HG03469 (cell line): ENCODE data around the gene CEP104.
"Not testable (repeated sequence)": the region's sequence is repeated elsewhere in the genome, so short reads cannot be mapped to it uniquely, and the experiment has no call there.

Experiments used
- ATAC-seq: cut with Tn5 transposase; IDR thresholded peaks from one replicate; pipeline ENCODE4 v1.9.1; 2021; ENCODE audit warnings: mild to moderate bottlenecking, moderate library complexity, moderate number of reproducible peaks; ENCODE audit not compliant: unreplicated experiment

Gene CEP104

GRCh38 chr1:3803905-3804626 is 52.9 kb downstream of the CEP104 start:
- no peak for ATAC-seq

GRCh38 chr1:3800795-3801194 is 56.2 kb downstream of the CEP104 start:
- ATAC-seq, result not testable (repeated sequence)

GRCh38 chr1:3799976-3800685 is 56.9 kb downstream of the CEP104 start:
- ATAC-seq, result no peak

DNA sequence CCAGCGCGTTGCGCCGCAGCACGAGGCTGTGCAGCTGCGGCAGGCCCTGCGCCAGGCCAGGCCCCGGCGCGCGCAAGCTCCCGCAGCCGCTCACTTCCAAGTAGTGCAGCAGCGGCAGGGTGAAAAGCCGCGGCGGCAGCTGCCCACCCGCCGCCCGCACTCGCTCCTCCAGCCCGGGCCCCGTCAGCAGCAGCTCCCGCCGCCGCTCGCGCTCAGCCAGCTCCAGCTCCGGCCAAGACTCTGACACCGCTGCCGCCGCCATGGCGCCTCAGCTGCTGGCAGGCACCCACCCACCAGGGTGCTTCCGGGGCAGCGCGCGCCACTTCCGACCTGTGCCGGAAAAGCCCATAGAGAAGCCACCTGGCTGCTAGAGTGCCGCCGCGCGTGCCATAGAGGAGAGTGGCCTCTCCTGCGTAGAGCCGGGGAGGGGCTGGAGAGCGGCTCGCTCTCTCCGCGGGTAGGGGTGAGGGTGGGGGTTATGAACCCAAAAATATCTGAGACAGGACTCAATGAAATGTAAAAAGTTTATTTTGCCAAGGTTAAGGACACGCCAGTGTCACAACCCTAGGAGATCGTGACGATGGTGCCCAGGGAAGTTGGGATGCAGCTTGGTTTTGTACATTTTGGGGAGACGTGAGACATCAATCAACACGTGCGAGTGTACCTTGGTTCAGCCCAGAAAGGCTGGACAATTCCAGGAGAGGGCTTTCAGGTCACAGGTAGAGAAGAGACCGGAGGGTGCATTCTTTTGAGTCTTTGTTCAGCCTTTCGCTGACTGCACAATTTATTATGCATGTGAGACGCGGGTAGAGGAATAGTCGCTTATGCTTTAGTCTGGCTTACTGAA is 60.6 kb downstream of the CEP104 start, which contains the start of gene LRRC47:
LRRC47 (minus strand) TSS at position 284 of the 847 bp plus-strand sequence; CDS start at position 262, 22 bp downstream.
- ATAC-seq, result peak; percentile 93

DNA sequence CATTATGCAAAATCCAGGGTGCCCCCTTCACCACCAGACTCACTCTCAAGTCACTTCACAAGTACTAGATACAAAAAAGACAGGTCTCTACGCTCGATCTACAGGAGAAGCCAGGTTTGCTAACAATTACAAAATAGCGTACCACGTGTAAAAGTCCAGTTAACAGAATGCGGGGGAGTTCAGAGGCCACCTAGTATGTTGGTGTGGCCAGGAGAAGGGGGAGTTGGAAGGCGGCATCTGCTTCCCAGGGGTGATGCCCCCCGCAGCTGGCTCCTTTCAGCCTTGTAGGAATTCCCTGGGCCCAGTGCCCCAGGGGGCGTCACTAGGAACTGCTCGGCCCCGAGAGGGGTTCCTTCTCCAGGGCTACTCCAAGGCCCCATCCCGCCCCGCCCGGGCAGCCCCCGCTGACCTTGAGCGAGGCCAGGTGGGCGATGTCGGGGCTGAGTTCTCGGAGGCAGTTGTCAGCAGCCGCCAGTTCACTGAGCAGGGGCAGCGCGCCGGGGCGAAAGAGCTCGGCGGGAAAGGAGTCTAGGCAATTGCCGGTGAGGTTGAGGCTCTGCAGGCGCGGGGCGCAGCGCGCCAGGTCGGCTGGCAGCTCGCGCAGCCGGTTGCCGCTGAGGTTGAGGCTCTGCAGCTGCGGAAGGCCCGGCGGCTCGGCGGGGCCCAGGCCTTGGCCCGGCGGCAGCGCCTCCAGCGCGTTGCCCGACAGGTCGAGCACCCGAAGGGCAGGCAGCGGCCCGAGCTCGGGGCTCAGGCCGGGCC is 61.4 kb downstream of the CEP104 start:
- no peak for ATAC-seq

DNA sequence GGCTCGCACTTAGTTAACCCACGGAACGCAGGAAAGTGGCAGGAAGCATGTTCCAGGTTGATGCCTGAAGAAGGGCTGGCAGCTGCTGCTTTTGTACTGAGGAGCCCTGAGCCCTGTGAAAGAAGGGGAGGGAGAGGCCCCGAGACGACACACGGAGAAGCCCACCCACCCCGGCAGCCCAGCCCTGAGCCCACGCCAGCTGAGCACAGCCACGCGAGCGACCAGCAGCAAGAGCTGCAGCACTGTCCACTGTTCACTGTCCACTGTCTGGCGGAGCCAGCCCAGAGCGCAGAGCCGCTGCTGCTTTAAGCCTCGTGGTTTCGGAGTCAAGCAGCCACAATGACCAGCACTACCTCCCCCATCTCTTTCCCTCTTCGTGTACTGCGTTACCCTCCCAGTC is 66.1 kb downstream of the CEP104 start:
- no peak for ATAC-seq

DNA sequence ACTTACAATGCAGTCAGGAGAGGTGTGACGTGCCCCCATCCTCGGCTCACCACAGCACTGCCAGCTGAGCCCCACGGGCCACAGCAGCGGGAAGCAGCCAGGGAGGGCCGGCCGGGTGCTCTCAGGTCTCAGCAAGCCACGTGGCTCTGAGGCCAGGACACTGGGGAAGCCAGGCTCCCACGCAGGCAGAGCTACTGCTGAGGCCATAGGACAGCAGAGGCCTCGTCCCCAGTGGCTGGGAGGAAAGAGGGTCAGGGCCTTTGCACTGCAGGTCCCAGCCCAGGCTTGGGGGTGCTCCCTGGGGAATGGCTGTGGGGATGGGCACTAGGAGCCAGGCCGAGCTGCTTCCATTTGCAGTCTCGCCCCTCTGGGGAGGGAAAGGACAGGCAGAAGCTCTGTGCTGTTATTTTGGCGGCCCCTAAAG is 66.5 kb downstream of the CEP104 start:
- ATAC-seq, result no peak

- no peak for ATAC-seq
Measured at GRCh38 chr1:3789421-3790300, 67.3 kb downstream of the CEP104 start.

- ATAC-seq, result no peak
Measured at GRCh38 chr1:3788756-3789420, 68.1 kb downstream of the CEP104 start.

GRCh38 chr1:3787745-3788605 is 69.0 kb downstream of the CEP104 start:
- no peak for ATAC-seq

DNA sequence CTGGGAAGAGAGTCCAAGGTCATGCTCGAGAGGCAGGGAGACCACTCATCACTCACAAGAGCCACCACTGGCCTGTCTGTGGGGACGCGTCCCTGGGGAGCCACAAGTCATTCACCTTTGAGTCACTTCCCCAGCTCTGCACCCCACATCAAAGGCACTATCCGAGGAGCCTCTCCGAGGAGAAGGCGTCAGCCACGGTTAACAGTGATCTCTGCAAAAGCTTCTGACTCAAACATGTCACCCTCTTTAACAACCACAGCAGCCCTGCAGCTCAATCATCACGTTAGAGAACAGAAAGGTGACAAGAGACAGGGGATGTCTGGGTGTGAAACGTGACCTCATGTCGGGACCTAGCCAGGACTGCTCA is 69.7 kb downstream of the CEP104 start:
- no peak for ATAC-seq

DNA sequence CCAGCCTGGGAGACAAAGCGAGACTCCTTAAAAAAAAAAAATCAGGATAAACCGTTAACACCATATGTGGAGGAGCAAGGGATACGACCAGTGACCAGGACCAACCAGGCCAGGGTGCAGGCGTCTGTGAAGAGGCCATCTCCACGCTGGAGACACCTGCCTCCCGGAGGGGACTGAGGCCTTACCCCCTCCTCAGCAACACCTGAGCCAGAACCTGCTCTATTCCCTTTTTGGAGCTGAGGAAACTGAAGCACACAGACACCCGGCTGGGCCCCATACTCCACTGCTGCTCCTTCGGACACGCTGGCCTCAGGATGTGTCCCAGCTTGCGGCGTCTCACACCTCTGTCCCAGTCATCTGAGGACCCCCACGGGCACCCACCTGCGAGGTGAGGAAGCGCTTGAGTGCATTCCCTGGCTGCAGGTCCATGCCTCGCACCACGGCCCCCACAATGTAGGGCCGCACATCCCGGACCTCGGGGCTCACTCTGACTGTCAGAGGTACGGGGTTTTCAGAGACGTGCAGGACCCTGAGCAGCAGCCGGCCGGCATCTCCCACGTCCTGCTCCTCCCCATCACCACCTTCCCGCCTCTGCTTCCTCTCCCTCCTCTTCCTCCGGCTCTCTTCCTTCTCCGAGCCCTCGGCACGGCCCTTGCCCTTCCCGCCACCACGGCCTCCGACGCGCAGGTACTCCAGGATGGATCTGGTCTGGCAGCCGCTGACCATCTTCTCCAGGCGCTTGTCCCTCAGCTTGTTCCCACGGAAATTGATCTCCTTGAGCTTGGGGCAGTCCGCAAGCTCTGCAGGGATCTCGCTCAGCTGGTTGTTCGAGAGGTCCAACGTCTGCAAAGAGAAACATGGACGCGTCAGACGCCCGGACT is 70.3 kb downstream of the CEP104 start:
- no peak for ATAC-seq

- ATAC-seq, result no peak
Measured at GRCh38 chr1:3785456-3786157, 71.4 kb downstream of the CEP104 start.

DNA sequence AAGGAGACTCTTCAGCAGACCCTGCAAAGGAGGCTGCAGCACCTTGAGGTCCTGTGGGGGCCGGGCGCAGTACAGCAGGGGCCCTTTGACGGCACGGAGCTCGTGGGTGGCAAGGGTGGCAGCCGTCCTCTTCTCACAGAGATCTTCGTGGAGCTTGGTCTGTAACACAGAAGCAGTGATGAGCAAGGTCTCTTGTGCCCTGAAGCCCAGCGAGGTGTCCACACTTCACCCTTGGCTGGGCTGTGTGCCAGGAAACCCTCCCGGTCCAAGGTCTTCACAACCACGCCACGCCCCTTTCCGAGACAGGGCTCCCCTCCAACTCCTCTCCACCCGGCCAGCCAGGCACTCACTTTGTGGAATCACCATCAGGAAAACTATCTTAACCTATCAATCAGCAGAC is 72.0 kb downstream of the CEP104 start:
- ATAC-seq, result no peak

DNA sequence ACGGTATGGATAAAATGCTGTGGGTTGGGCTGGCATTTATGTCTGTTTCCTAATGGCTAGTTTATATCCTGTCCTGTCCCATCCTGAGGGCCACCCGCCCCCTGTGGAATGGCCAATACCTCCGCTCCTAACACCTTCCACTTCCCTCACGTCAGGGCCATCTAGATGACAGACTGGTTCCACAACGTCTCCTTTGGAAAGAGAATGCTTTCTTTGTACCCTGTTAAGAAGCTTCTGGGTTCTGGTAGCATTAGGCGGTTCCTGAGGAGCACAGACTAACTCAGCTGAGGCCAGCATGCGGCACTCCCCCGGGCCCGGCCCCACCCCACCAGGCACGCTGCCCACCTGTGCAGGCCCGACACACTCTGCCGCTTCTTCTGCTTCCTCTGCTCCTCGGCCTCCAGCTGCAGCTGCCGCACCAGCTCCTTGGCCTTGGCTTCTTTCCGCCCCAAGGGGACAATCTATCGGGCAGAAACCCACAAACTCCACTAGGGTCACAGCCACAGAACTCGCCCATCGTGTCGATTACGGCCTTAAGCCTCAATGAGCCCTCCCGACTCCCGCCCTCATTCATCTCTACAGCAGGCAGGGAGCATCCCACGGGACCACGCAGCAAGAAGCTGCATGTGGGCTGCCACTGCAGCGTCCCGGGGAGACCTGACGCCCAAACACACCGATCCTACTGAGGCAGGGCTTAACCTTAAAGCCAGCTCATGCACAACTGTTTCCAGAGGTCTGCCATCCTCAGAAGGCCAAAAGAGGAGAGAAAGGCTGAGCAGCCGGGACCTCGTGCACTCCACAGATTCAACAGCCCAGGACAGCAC is 73.1 kb downstream of the CEP104 start:
- ATAC-seq, result no peak

- ATAC-seq, result no peak
Measured at GRCh38 chr1:3780901-3781300, 76.1 kb downstream of the CEP104 start.
